Panc1 (cell line): ENCODE data around the gene RPS28. TPM values are rescaled to one million over a fixed set of nuclear protein-coding genes. Genes with fewer than 3 reads are reported as not detected.

Experiments used
- ATAC-seq: fragments of 200-7000 bp; cut with Tn5 transposase; 2 replicates; pipeline ENCODE4 v1.9.1; 2020; ENCODE audit warnings: mild to moderate bottlenecking, moderate library complexity
- BruUV-seq: library from RNA; stranded (reverse); fragments of 400-500 nt; replicated peaks from 2 replicates; lab custom pipeline; 2021; lab: Mats Ljungman, UMichigan
- CTCF ChIA-PET: fragments of 300-600 bp; sonication (Branson Sonifier 250); formaldehyde crosslinking; loops from one replicate; lab custom pipeline; 2022; ENCODE audit warnings: antibody characterized with exemption; lab: Charles Lee
- POLR2A ChIA-PET: fragments of 300-600 bp; sonication (Branson Sonifier 250); formaldehyde crosslinking; loops from one replicate; lab custom pipeline; 2022; ENCODE audit warnings: antibody characterized with exemption; lab: Charles Lee
- DNase-seq: peaks from one replicate; pipeline ENCODE4 v3.0.0-alpha.2; 2010; ENCODE audit warnings: low read depth, low spot score
- H3K27ac ChIP-seq: 2 replicates; pipeline ENCODE4 v1.5.1; 2011; ENCODE audit warnings: mild to moderate bottlenecking, low read length, inconsistent platforms
- H3K27me3 ChIP-seq: fragments of 200-500 bp; sonication (Bioruptor generic); 2 replicates; pipeline ENCODE4 v1.6.0; 2014; ENCODE audit warnings: low read length, inconsistent platforms; ENCODE audit not compliant: control insufficient read depth, insufficient read depth
- H3K36me3 ChIP-seq: fragments of 200-500 bp; sonication (Bioruptor generic); 2 replicates; pipeline ENCODE4 v1.5.1; 2014; ENCODE audit warnings: inconsistent platforms, mild to moderate bottlenecking, low read length, moderate library complexity; ENCODE audit not compliant: control insufficient read depth, insufficient read depth
- H3K4me1 ChIP-seq: 2 replicates; pipeline ENCODE4 v1.5.1; 2011; ENCODE audit warnings: inconsistent platforms, mild to moderate bottlenecking, low read length, moderate library complexity; ENCODE audit not compliant: control insufficient read depth, insufficient read depth
- H3K4me3 ChIP-seq, 2 experiments: 2 replicates each; pipeline ENCODE4 v1.5.1; 2011 to 2012; ENCODE audit warnings: low read depth in 2 of 2, low read length in 2 of 2, mild to moderate bottlenecking in 2 of 2, inconsistent platforms in 1 of 2, moderate library complexity in 1 of 2
- H3K9me3 ChIP-seq: fragments of 200-500 bp; sonication (Bioruptor generic); 2 replicates; pipeline ENCODE4 v1.5.1; 2014; ENCODE audit warnings: low read depth, mild to moderate bottlenecking, inconsistent platforms, low read length, moderate library complexity; ENCODE audit not compliant: control insufficient read depth, insufficient read depth
- POLR2AphosphoS5 ChIP-seq: IDR thresholded peaks from 2 replicates; pipeline ENCODE4 v1.6.1; 2012; ENCODE audit warnings: mild to moderate bottlenecking, low read depth, low read length, moderate library complexity
- SIN3A ChIP-seq: IDR thresholded peaks from 2 replicates; pipeline ENCODE4 v1.6.1; 2012; ENCODE audit warnings: low read depth, mild to moderate bottlenecking, low read length, moderate library complexity, borderline replicate concordance; ENCODE audit not compliant: insufficient read depth
- TCF7L2 ChIP-seq: IDR thresholded peaks from 2 replicates; pipeline ENCODE4 v1.6.1; 2011; ENCODE audit warnings: mild to moderate bottlenecking, low read depth, low read length, inconsistent platforms
- in situ Hi-C: cut with HindIII; loops from 2 replicates; pipeline ENCODE4 v1.10.0; 2016; ENCODE audit warnings: low sequenced_read_pairs, low pct_unique_long_range_greater_than_20kb
- intact Hi-C: fragments of 100-400 bp; cut with micrococcal nuclease; formaldehyde crosslinking; loops from one replicate; pipeline ENCODE4 v1.10.0; 2022; ENCODE audit not compliant: unreplicated experiment
- total RNA-seq: library from RNA; stranded (reverse); gene quantifications from one replicate; pipeline ENCODE4 v1.2.1, GENCODE V29; 2021; ENCODE audit not compliant: unreplicated experiment
- TF ChIP-seq, protein P1 (sequence below): fragments of 450-650 bp; IDR thresholded peaks from 2 replicates; pipeline ENCODE4 v1.5.1; 2017; ENCODE audit warnings: mild to moderate bottlenecking
- TF ChIP-seq, protein P2 (sequence below), 2 experiments: IDR thresholded peaks; 2 replicates each; pipeline ENCODE4 v1.6.1; 2011 to 2012; ENCODE audit warnings: low read depth in 2 of 2, control low read depth in 1 of 2, low read length in 1 of 2, mild to moderate bottlenecking in 1 of 2, moderate library complexity in 1 of 2; ENCODE audit not compliant: insufficient read depth in 1 of 2

The RPS28 gene
- total RNA-seq, 1 experiment from 2014 or later = 1,096 TPM

DNA sequence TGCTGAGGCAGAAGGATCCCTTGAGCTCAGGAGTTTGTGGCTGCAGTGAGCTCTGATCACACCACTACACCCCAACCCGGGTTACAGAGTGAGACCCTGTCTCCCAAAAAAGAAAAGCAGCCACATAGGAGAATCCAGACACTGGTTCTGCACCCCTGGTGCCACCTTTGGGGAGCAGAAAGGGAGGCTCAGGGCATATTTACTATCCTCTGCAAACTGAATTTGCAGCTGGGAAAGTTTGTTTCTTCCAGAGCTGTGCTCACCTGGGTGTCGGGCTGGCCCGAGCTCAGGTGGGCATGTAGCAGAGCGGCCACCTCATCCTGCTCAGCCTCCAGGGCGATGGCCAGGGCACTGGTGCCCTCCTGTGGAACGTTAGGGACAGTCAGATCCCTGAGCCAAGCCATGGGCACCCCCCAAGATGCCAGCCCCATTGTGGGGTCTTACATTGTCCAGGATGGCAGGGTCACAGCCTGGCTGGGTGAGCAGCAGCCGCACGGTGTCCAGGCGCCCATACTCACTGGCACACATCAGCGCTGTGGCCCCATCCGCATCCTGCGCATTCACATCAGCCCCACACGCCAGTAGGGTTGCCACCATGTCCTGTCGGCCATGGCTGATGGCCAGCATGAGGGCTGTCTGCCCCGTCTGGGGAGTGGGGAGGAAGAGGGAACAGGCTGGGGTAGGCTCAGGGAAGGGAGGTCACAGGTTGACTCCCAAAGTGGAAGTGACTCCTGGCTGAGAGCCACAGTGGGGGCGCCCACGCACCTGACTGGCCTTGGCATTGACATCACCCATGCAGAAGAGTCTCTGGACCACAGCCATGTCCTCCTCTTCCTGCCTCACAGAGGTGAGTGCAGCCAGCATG lies 3.1 kb downstream of the RPS28 start:
- H3K4me1 ChIP-seq = peaks cover 14% of the 10 kb centered on the region
- ChIA-PET POLR2A (interaction anchor here (0.6 kb wide), 1 partner anchor 10 kb away, joined by 3 read pairs; no protein-coding TSS in a partner anchor), CTCF (no interaction called here)
- intact Hi-C loops (no loop called here), in situ Hi-C loops (no loop called here)
- no peak for DNase-seq
- no peaks in the 10 kb centered on the region for H3K27me3 ChIP-seq
- peaks cover 8% of the 10 kb centered on the region for H3K36me3 ChIP-seq
- no peaks in the 10 kb centered on the region for H3K9me3 ChIP-seq
- BruUV-seq = no TSS peak
- H3K27ac ChIP-seq = no peak overlapping the region
- no peak for TF ChIP-seq SIN3A
- no peak for TF ChIP-seq POLR2AphosphoS5
- no peak for TF ChIP-seq TCF7L2
- TF ChIP-seq, protein P1, sequence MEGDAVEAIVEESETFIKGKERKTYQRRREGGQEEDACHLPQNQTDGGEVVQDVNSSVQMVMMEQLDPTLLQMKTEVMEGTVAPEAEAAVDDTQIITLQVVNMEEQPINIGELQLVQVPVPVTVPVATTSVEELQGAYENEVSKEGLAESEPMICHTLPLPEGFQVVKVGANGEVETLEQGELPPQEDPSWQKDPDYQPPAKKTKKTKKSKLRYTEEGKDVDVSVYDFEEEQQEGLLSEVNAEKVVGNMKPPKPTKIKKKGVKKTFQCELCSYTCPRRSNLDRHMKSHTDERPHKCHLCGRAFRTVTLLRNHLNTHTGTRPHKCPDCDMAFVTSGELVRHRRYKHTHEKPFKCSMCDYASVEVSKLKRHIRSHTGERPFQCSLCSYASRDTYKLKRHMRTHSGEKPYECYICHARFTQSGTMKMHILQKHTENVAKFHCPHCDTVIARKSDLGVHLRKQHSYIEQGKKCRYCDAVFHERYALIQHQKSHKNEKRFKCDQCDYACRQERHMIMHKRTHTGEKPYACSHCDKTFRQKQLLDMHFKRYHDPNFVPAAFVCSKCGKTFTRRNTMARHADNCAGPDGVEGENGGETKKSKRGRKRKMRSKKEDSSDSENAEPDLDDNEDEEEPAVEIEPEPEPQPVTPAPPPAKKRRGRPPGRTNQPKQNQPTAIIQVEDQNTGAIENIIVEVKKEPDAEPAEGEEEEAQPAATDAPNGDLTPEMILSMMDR = no peak; the same call in 1 of the 2 replicates
- TF ChIP-seq, protein P2, sequence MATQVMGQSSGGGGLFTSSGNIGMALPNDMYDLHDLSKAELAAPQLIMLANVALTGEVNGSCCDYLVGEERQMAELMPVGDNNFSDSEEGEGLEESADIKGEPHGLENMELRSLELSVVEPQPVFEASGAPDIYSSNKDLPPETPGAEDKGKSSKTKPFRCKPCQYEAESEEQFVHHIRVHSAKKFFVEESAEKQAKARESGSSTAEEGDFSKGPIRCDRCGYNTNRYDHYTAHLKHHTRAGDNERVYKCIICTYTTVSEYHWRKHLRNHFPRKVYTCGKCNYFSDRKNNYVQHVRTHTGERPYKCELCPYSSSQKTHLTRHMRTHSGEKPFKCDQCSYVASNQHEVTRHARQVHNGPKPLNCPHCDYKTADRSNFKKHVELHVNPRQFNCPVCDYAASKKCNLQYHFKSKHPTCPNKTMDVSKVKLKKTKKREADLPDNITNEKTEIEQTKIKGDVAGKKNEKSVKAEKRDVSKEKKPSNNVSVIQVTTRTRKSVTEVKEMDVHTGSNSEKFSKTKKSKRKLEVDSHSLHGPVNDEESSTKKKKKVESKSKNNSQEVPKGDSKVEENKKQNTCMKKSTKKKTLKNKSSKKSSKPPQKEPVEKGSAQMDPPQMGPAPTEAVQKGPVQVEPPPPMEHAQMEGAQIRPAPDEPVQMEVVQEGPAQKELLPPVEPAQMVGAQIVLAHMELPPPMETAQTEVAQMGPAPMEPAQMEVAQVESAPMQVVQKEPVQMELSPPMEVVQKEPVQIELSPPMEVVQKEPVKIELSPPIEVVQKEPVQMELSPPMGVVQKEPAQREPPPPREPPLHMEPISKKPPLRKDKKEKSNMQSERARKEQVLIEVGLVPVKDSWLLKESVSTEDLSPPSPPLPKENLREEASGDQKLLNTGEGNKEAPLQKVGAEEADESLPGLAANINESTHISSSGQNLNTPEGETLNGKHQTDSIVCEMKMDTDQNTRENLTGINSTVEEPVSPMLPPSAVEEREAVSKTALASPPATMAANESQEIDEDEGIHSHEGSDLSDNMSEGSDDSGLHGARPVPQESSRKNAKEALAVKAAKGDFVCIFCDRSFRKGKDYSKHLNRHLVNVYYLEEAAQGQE (IDR thresholded peaks at IDR 0.05; ENCODE audit: insufficient read depth in 1 of 2, low read depth in 2 of 2, low read length in 1 of 2) = no peak
- ATAC-seq = peak; percentile 28
- H3K4me3 ChIP-seq = no peak overlapping the region

DNA sequence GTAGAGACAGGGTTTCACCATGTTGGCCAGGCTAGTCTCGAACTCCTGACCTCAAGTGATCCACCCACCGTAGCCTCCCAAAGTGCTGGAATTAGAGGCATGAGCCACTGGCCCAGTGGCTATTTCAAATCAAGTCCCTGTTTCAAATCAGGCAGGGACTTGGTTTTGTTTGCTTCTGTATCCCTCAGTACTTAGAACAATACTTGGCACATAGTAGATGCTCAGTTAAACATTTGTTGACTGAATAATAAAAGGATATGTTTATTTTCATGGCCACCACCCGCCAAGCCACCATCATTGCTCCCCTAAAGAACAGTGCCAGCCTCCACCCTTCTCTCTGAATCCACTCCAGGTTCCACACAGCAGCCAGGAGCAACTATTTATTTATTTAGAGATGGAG lies 4.2 kb downstream of the RPS28 start:
- no peak overlapping the region for H3K27ac ChIP-seq
- BruUV-seq = no TSS peak
- CTCF ChIA-PET = no interaction called here
- ATAC-seq (no peak), DNase-seq (no peak)
- no peaks in the 10 kb centered on the region for H3K9me3 ChIP-seq
- H3K4me3 ChIP-seq = no peak overlapping the region
- TF ChIP-seq POLR2AphosphoS5 (no peak), TCF7L2 (no peak), SIN3A (no peak)
- TF ChIP-seq, protein P2 (IDR thresholded peaks at IDR 0.05; ENCODE audit: insufficient read depth in 1 of 2, low read depth in 2 of 2, low read length in 1 of 2) = no peak
- TF ChIP-seq, protein P1 = no peak
- peaks cover 8% of the 10 kb centered on the region for H3K36me3 ChIP-seq
- intact Hi-C loops = no loop called here
- H3K4me1 ChIP-seq = peaks cover 12% of the 10 kb centered on the region
- POLR2A ChIA-PET = no interaction called here
- no peaks in the 10 kb centered on the region for H3K27me3 ChIP-seq
- in situ Hi-C loops = no loop called here
